KOPT-K1 (cell line): ENCODE measurements around the gene GPR141.

Source experiments
- H3K27ac ChIP-seq: fragments of 200-600 bp; sonication (generic); 2 replicates; pipeline ENCODE4 v1.5.1; 2016; ENCODE audit warnings: antibody characterized with exemption, mild to moderate bottlenecking, low read depth, low read length; ENCODE audit not compliant: poor library complexity, severe bottlenecking
- H3K36me3 ChIP-seq: fragments of 200-600 bp; sonication (generic); 2 replicates; pipeline ENCODE4 v1.5.1; 2017; ENCODE audit warnings: antibody characterized with exemption, mild to moderate bottlenecking, low read length, moderate library complexity; ENCODE audit not compliant: insufficient read depth
- H3K9me3 ChIP-seq: fragments of 200-600 bp; sonication (generic); 2 replicates; pipeline ENCODE4 v1.5.1; 2017; ENCODE audit warnings: antibody characterized with exemption, low read length, mild to moderate bottlenecking; ENCODE audit not compliant: insufficient read depth, poor library complexity, severe bottlenecking

Gene GPR141

DNA sequence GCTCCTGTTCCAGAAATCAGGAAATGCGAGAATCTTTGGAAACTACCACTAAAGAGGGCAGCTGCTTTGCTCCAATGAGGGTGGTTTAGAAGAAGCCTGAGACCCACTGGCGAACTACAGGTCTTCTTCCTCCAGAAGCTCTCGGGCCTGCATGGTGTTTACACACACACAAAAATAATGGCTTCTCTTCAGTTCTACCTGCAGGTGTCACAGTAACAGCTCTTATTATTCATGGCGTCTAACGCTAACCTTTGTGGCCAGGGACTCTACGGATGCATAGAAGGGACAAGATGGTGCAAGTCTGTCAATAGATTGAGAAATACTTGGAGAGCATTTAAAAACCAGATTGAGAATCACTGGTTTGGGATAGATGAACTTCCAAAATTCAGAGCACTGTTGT is 22.4 kb downstream of the GPR141 start:
- Histone ChIP-seq H3K36me3 (no peaks in the 10 kb centered on the region), H3K9me3 (no peaks in the 10 kb centered on the region), H3K27ac (no peak overlapping the region)

DNA sequence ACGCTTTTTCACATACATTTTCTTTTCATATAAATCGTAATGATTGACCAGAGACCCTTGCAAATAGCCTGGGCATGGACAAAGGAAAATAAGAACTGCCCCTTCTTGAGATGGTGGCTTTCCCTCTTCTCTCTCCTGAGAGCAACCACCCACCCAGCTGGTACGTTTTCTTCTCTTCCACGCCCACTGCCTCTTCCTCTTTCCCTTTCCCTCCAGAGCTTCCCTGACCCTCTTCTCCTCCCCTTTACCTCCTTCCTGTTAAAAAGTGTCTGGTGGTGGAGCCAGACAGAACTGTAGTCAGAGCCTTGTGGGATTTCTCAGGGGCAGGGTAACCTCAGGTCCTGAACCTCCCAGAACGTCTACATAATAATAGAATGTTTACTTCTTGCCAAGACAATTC is 23.2 kb downstream of the GPR141 start:
- no peak overlapping the region for H3K27ac ChIP-seq
- H3K36me3 ChIP-seq, result no peaks in the 10 kb centered on the region
- no peaks in the 10 kb centered on the region for H3K9me3 ChIP-seq

DNA sequence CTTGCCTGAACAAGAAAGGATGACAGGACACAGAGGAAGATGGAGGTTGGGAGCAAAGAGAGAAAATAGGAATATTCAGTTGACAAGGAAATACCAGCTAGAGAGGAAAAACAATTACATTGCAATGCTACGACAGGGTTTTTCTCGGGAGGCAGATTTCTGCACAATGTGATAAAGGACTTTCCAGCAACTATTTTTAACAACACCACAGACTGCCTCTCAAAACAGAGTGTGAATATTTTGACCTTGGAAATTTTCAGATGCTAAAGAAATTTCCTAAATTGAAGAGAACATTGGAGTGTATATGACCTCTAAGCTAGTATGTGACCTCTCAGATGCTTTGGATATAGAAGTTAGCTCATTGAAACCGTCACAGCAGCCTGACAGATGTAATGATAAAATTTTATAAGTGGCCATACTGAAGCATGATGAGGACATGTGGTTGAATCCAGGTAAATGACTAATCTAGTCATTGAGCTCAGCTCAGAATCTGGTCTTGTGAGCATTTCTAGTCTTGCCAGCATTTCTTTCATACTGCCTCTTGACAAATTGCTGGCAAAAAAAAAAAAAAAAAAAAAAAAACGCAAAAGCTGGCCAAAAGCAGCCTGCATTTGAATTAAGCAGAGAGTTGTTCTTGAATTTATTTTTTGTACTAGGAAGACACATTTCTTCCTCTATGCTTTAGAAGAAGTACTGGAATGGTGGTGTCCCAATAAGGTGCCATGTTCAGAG is 24.4 kb downstream of the GPR141 start:
- Histone ChIP-seq H3K27ac (no peak overlapping the region), H3K36me3 (no peaks in the 10 kb centered on the region), H3K9me3 (no peaks in the 10 kb centered on the region)

DNA sequence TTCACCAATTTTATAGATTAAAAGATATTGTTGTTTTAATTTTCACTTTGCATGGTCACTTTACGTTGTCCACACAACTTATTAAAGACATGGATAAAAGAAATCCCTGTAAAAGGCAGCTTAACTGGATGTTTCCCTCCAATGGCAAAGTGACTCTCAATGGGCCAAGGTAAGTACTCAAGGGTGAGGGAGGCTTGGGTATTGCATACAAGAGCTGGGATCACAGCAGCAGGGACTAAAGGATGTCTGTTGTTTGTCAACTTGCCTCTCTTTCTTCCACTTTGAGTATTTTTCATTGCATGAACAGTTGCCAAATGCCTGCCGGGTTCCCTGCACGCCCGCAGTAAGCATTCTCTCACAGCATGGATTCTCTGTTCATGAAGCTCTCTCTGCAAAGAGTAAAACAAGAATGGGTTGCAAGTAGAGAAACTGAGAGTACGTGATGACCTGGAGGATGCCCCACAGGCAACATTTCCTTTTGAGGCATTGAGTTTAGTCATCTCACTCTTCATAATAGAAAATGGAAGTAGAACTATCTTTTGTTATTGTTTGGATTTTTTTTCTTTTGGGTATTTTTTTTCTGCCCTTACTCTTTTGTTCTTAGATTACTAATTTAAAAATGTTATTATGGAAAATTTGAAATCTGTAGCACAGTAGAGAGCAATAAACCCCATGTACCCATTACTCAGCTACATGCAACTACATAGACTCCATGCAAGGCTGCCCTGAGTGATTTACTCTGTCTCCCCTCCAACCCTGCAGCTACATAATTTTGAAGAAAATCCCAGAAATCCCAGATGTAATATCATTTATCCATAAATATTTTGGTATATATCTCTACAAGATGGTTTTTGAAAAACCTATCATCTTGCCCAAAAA is 26.3 kb downstream of the GPR141 start:
- Histone ChIP-seq H3K9me3 (no peaks in the 10 kb centered on the region), H3K36me3 (no peaks in the 10 kb centered on the region), H3K27ac (no peak overlapping the region)

DNA sequence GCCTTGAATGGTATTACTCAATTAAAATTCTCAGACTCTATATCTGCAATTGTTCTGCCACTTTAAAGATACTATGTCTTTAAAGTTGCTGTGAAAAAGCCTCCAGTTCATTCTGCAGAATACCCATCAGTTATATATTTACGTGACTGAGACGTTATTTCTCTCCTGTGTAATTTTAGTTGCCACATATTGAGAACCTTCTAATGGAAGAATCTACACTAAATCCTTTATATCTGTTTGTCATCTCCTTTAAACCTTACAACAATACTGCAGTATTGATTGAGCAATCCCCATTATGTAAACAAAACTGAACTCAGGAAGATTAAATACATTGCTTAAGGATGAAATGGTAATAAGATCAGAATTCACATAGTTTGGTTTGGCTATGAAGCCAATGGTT is 30.0 kb downstream of the GPR141 start:
- H3K9me3 ChIP-seq, result no peaks in the 10 kb centered on the region
- no peak overlapping the region for H3K27ac ChIP-seq
- no peaks in the 10 kb centered on the region for H3K36me3 ChIP-seq

DNA sequence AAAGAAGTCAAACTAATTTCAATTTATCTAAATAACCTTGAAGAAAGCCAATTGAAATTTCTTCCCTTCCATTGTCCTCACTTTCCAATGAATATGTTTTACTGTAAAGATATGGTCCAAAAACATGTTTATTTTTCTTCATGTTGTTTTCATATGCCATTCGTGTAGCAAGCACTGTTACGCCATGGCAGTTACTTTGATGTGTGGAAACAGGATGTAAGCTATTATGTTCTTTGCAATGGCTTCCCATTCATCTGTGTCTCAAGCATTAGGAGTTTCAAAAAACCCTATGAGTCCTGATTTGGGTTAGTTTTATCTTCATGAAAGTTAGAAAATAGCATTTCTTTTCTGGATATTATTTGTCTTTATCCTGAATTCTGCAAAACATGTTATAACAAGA is 31.0 kb downstream of the GPR141 start:
- no peaks in the 10 kb centered on the region for H3K9me3 ChIP-seq
- no peaks in the 10 kb centered on the region for H3K36me3 ChIP-seq
- H3K27ac ChIP-seq, result no peak overlapping the region

DNA sequence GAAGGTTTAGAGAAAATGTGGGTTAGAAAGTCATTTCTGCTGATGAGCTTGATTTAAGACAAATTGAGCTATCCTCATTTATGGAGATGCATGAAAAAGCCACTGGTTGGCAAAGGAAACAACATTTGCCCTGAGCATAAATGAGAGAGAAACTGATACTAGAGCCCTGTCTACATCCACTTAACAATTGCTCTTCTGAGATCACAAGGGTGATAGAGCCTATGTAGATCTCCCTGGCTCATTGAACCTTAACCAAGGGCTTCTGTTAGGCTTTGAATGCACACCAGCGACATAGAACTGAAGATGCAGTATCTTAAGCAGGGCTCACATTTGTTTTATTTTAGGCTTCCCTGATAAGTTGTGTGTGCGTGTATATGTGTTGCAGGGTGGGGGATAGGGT is 35.0 kb downstream of the GPR141 start:
- Histone ChIP-seq H3K27ac (no peak overlapping the region), H3K9me3 (no peaks in the 10 kb centered on the region), H3K36me3 (no peaks in the 10 kb centered on the region)

DNA sequence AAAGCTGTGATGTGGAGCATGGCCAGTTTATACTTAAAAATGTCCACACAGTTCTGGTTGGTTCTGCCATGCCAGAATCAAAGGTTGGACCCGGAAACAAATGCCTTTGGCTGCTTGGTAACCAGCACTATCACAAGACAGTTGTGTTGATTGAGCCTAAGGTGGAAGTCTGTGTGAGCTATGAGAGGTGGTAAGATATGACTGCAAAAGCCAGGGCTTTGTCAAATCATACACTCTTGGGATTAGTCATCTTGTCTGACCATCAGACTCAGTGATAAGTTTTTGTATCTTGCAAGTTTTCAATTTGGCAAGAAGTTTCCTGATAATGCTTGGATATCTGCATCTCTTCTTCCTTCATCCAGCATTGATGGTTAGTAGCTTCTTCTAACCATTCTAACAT is 35.5 kb downstream of the GPR141 start:
- H3K36me3 ChIP-seq, result no peaks in the 10 kb centered on the region
- H3K27ac ChIP-seq, result no peak overlapping the region
- H3K9me3 ChIP-seq, result no peaks in the 10 kb centered on the region

DNA sequence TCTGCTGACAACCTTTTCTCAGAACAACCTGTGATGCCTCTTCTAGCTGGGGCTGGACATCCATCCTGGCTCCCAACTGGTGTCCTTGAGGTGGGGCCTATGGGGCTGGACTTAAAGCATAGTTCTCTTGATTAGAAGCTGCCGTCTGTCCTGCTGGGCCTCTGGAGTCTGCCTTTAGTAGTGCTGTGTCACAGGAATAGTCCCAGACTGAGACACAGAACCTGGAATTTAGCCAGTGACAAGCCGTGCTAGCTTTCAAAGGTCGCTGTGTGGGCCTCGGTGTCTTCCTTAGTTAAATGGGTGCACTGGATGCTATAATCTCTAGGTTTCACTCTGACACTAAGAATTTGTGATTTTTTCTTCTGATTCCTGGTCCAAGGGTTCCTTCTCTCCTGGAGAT is 41.2 kb downstream of the GPR141 start:
- Histone ChIP-seq H3K9me3 (no peaks in the 10 kb centered on the region), H3K27ac (no peak overlapping the region), H3K36me3 (no peaks in the 10 kb centered on the region)

DNA sequence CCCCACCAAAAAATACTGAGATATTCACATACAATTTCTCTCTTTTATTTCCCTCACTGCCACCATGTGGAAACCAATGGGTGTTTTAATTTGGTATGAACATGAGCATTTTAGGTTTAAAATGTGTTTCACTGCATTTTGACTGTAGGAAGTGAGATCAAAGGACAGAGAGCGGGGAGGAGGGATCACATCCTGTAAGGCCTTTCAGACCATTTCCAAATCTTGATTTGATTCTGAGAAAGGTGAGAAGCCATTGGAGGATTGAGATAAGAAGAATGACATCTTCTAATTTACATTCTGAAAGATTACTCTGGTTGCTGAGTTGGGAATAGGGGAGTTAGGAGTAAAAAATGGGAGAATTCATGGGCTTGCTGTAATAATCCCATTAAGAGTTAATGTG is 42.5 kb downstream of the GPR141 start:
- Histone ChIP-seq H3K27ac (no peak overlapping the region), H3K36me3 (no peaks in the 10 kb centered on the region), H3K9me3 (no peaks in the 10 kb centered on the region)

DNA sequence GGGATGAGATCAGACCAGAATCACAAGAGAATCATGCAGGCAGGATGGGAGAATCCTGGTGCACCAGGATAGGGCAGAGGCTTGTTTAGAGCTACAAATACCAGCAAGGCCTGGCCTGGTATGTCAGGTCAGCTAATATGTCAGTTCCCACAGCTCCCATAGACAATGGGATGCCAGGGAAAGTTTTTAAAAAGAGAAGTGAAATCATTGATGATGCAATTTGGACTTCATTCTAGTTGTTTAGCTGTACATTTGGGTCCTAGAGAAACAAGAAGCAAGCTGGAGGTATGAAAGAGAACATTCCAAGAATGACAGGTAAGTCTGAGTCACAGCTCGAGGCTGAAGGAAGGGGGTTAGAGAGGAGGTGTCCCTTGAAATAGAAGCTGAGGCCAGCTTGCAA is 45.2 kb downstream of the GPR141 start:
- no peak overlapping the region for H3K27ac ChIP-seq
- no peaks in the 10 kb centered on the region for H3K9me3 ChIP-seq
- no peaks in the 10 kb centered on the region for H3K36me3 ChIP-seq

DNA sequence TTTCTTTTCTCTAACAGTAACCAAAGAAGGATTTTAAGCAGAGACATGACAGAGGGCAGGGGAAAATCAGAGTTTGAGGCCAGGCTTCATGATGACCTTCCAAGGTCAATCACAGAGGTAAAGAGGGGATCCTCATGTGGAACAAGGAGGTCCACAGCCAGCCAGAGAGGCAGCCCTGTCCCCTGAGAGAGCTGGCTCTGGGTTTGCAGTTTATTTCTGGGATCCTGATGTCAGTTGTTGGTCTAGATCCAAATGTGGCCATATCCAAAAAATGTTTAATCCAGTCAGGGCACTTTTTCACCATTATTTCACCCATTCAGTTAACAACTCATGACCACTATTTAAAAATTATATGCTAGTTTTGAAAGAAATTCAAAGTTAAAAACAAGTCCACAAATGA is 45.6 kb downstream of the GPR141 start:
- Histone ChIP-seq H3K9me3 (no peaks in the 10 kb centered on the region), H3K27ac (no peak overlapping the region), H3K36me3 (no peaks in the 10 kb centered on the region)

DNA sequence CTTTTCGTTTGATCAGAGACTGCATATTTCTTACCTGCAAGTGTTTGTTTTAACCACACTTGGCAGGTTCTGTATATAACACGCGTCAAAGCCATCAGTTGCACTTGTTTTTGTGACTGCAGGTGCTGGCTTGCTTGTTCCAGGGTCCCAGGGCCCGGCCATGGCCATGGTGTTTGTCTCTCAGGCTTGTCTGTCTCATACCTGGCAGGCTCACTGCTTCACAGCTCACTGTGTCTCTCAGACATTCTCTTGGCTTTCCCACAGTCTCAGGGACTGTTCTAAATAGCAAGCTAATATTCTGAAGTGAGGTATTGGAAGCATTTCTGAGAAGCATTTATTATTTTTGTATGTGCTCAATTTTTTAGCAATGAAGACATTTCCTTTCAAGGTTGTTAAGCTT is 46.9 kb downstream of the GPR141 start:
- Histone ChIP-seq H3K9me3 (no peaks in the 10 kb centered on the region), H3K27ac (no peak overlapping the region)

DNA sequence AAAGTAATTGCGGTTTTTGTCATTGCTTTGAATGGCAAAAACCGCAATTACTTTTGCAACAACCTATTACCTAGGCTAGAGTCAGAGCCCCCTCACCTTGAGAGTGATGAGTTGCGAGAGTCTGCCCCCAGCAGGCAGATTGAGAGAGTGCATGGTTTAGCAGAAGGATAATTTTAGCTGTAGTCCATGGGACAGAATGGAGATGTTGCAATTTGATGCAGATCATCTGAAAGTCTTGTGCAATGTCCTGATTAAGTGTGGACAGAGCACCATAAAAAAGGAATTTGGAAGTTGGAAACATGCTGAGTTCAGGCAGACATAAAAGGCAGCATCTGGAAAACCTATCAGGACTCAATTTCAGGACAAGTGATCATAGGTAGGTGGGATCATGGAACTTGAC is 48.7 kb downstream of the GPR141 start:
- Histone ChIP-seq H3K9me3 (no peaks in the 10 kb centered on the region), H3K36me3 (no peaks in the 10 kb centered on the region), H3K27ac (no peak overlapping the region)

More for the DNA sequence above, 46.9 kb downstream of the GPR141 start:
- no peaks in the 10 kb centered on the region for H3K36me3 ChIP-seq

DNA sequence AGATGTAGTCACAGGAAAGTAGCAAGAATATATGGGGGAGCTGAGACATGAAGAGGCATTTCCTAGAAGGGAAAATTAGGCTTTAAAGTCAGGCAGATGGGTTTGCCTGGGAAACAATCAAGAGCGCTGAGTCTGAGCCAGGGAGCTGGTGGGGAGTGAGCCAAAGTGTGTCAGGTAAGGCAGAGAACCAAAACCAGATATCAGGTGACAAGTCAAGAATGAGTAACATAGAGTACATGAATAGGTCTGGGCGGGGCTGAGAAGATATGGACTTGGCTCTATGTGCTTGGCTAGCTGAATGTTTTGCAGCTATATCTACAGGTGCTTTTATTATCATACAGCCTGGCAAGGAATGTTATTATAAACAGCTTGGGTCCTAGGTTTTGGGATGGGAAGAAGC is 49.3 kb downstream of the GPR141 start:
- Histone ChIP-seq H3K27ac (no peak overlapping the region), H3K9me3 (no peaks in the 10 kb centered on the region), H3K36me3 (no peaks in the 10 kb centered on the region)

DNA sequence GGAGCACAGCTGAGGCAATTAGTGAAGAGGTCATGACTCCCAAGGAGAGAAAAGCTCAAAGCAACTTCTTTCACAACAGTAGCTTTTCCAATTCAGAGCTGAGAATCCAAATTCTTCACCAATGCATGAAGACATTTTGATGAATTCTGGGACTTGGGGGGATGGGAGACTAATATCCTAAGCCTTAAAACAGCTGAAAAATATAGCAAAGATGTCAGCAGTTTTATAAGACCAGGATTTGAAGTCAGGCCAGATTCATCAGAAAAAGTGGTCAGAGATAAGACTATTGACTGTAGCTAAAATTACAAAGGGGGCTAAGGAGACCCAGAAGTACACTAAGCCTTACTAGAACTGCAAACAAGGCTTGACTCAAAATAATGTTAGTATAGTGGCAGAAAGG is 51.6 kb downstream of the GPR141 start:
- H3K36me3 ChIP-seq, result no peaks in the 10 kb centered on the region
- no peaks in the 10 kb centered on the region for H3K9me3 ChIP-seq
- no peak overlapping the region for H3K27ac ChIP-seq
